ENCODE results near the gene PDCD2. TPM values are rescaled to one million over a fixed set of nuclear protein-coding genes. Genes with fewer than 3 reads are reported as not detected.

Gene PDCD2
- total RNA-seq, 5 donors from 2014 or later (not counting 1 experiment from before 2014, with no cell fraction given): 54.2 to 77.1 (median 68.1) TPM

- no peak for ATAC-seq (replicated peaks in 1 of 4)
- H3K27ac Mint-ChIP-seq: no peak overlapping the region
- H3K27me3 Mint-ChIP-seq: no peaks in the 10 kb centered on the region
- peaks cover 39% of the 10 kb centered on the region for H3K36me3 Mint-ChIP-seq
- ChIA-PET POLR2A (interaction anchor here in 1 of 2 donors (0.7 kb wide), 1 partner anchor 11 kb away, joined by 5 read pairs; the partner anchor contains the start of gene PDCD2), CTCF (interaction anchor here in 1 of 2 donors (1.2 kb wide), 1 partner anchor 11 kb away, joined by 6 read pairs; no protein-coding TSS in a partner anchor)
- H3K27ac ChIP-seq (ENCODE audit: low read length): no peak overlapping the region
- peaks cover 3 to 67% of the 10 kb centered on the region in 2 donors for H3K36me3 ChIP-seq (ENCODE audit: control insufficient read depth in 2 of 2, extremely low read depth in 1 of 2, insufficient read depth in 1 of 2, low read length in 1 of 2)
- no peak overlapping the region for H3K4me3 ChIP-seq (ENCODE audit: control insufficient read depth in 1 of 2, extremely low read depth in 1 of 2, low read length in 1 of 2)
- no peaks in the 10 kb centered on the region for H3K4me1 ChIP-seq (ENCODE audit: control insufficient read depth in 1 of 2, extremely low read depth in 1 of 2, insufficient read depth in 2 of 2, low read length in 2 of 2)
- no peaks in the 10 kb centered on the region for H3K27me3 ChIP-seq (replicated peaks in 1 of 2; ENCODE audit: control insufficient read depth in 2 of 2, extremely low read depth in 1 of 2, insufficient read depth in 2 of 2, low read length in 1 of 2)
- DNase-seq: no peak
- H3K4me3 Mint-ChIP-seq: no peak overlapping the region
- H3K9me3 ChIP-seq: no peaks in the 10 kb centered on the region
- H3K9me3 Mint-ChIP-seq: no peaks in the 10 kb centered on the region
- WGBS (ENCODE audit: insufficient coverage): 100% methylated on average over 1 of the region's 2 CpGs
- H3K4me1 Mint-ChIP-seq: no peaks in the 10 kb centered on the region
Measured at GRCh38 chr6:170572704-170573466, 11.6 kb downstream of the PDCD2 start.

GRCh38 chr6:170564936-170565530, 19.4 kb downstream of the PDCD2 start:
- Histone ChIP-seq H3K4me1 (ENCODE audit: control insufficient read depth in 1 of 2, extremely low read depth in 1 of 2, insufficient read depth in 2 of 2, low read length in 2 of 2) (no peaks in the 10 kb centered on the region), H3K36me3 (ENCODE audit: control insufficient read depth in 2 of 2, extremely low read depth in 1 of 2, insufficient read depth in 1 of 2, low read length in 1 of 2) (peaks cover 3 to 71% of the 10 kb centered on the region in 2 donors), H3K4me3 (ENCODE audit: control insufficient read depth in 1 of 2, extremely low read depth in 1 of 2, low read length in 1 of 2) (no peak overlapping the region), H3K9me3 (no peaks in the 10 kb centered on the region), H3K27me3 (replicated peaks in 1 of 2; ENCODE audit: control insufficient read depth in 2 of 2, extremely low read depth in 1 of 2, insufficient read depth in 2 of 2, low read length in 1 of 2) (no peaks in the 10 kb centered on the region), H3K27ac (ENCODE audit: low read length) (no peak overlapping the region)
- DNase-seq (no peak), ATAC-seq (replicated peaks in 1 of 4) (no peak)
- Mint-ChIP-seq H3K9me3 (no peaks in the 10 kb centered on the region), H3K27ac (no peak overlapping the region), H3K36me3 (peaks cover 46% of the 10 kb centered on the region), H3K27me3 (no peaks in the 10 kb centered on the region), H3K4me1 (peaks cover 19 to 27% (median 26%) of the 10 kb centered on the region in 3 donors), H3K4me3 (no peak overlapping the region)
- no CpG with 5 or more reads among the region's 8 CpGs for WGBS (ENCODE audit: insufficient coverage)
- ChIA-PET POLR2A (interaction anchor here in 1 of 2 donors (0.6 kb wide), 1 partner anchor 726 kb away, joined by 3 read pairs; no protein-coding TSS in a partner anchor), CTCF (interaction anchor here in 1 of 2 donors (0.8 kb wide), 1 partner anchor 13 kb away, joined by 4 read pairs; no protein-coding TSS in a partner anchor)

- H3K4me3 Mint-ChIP-seq: no peak overlapping the region
- H3K36me3 Mint-ChIP-seq: peaks cover 53% of the 10 kb centered on the region
- ATAC-seq (replicated peaks in 1 of 4): no peak
- no peak overlapping the region for H3K27ac Mint-ChIP-seq
- DNase-seq: no peak
- no peak overlapping the region for H3K4me3 ChIP-seq (ENCODE audit: control insufficient read depth in 1 of 2, extremely low read depth in 1 of 2, low read length in 1 of 2)
- H3K27me3 ChIP-seq (replicated peaks in 1 of 2; ENCODE audit: control insufficient read depth in 2 of 2, extremely low read depth in 1 of 2, insufficient read depth in 2 of 2, low read length in 1 of 2): no peaks in the 10 kb centered on the region
- no peaks in the 10 kb centered on the region for H3K27me3 Mint-ChIP-seq
- CTCF ChIA-PET: no interaction called here
- H3K4me1 Mint-ChIP-seq: peaks cover 41 to 55% (median 48%) of the 10 kb centered on the region in 3 donors
- peaks cover 5 to 69% of the 10 kb centered on the region in 2 donors for H3K36me3 ChIP-seq (ENCODE audit: control insufficient read depth in 2 of 2, extremely low read depth in 1 of 2, insufficient read depth in 1 of 2, low read length in 1 of 2)
- POLR2A ChIA-PET: no interaction called here
- no peaks in the 10 kb centered on the region for H3K9me3 ChIP-seq
- no peaks in the 10 kb centered on the region for H3K9me3 Mint-ChIP-seq
- H3K27ac ChIP-seq (ENCODE audit: low read length): no peak overlapping the region
- WGBS (ENCODE audit: insufficient coverage): 100% methylated on average over 2 of the region's 4 CpGs
- H3K4me1 ChIP-seq (ENCODE audit: control insufficient read depth in 1 of 2, extremely low read depth in 1 of 2, insufficient read depth in 2 of 2, low read length in 2 of 2): no peaks in the 10 kb centered on the region
Measured at GRCh38 chr6:170561555-170561954, 22.9 kb downstream of the PDCD2 start.

- Mint-ChIP-seq H3K36me3 (peaks cover 26% of the 10 kb centered on the region), H3K4me1 (peaks cover 32 to 34% (median 33%) of the 10 kb centered on the region in 3 donors), H3K27ac (no peak overlapping the region), H3K27me3 (no peaks in the 10 kb centered on the region), H3K4me3 (no peak overlapping the region), H3K9me3 (no peaks in the 10 kb centered on the region)
- DNase-seq (no peak), ATAC-seq (replicated peaks in 1 of 4) (no peak)
- Histone ChIP-seq H3K4me1 (ENCODE audit: control insufficient read depth in 1 of 2, extremely low read depth in 1 of 2, insufficient read depth in 2 of 2, low read length in 2 of 2) (peaks cover 23 to 25% of the 10 kb centered on the region in 2 experiments), H3K27ac (ENCODE audit: low read length) (no peak overlapping the region), H3K4me3 (ENCODE audit: control insufficient read depth in 1 of 2, extremely low read depth in 1 of 2, low read length in 1 of 2) (no peak overlapping the region), H3K27me3 (replicated peaks in 1 of 2; ENCODE audit: control insufficient read depth in 2 of 2, extremely low read depth in 1 of 2, insufficient read depth in 2 of 2, low read length in 1 of 2) (no peaks in the 10 kb centered on the region), H3K9me3 (no peaks in the 10 kb centered on the region), H3K36me3 (ENCODE audit: control insufficient read depth in 2 of 2, extremely low read depth in 1 of 2, insufficient read depth in 1 of 2, low read length in 1 of 2) (peaks cover 2 to 25% of the 10 kb centered on the region in 2 donors)
- CTCF ChIA-PET: no interaction called here
- WGBS (ENCODE audit: insufficient coverage): 61% methylated on average over 3 of the region's 3 CpGs
- POLR2A ChIA-PET: no interaction called here
Measured at GRCh38 chr6:170555305-170555704, 29.1 kb downstream of the PDCD2 start.

GRCh38 chr6:170554796-170555137, 29.7 kb downstream of the PDCD2 start:
- Histone ChIP-seq H3K4me3 (ENCODE audit: control insufficient read depth in 1 of 2, extremely low read depth in 1 of 2, low read length in 1 of 2) (peak overlapping the region; percentile 86 to 100), H3K9me3 (no peaks in the 10 kb centered on the region), H3K36me3 (ENCODE audit: control insufficient read depth in 2 of 2, extremely low read depth in 1 of 2, insufficient read depth in 1 of 2, low read length in 1 of 2) (peaks cover 2 to 22% of the 10 kb centered on the region in 2 donors), H3K27me3 (replicated peaks in 1 of 2; ENCODE audit: control insufficient read depth in 2 of 2, extremely low read depth in 1 of 2, insufficient read depth in 2 of 2, low read length in 1 of 2) (no peaks in the 10 kb centered on the region), H3K4me1 (ENCODE audit: control insufficient read depth in 1 of 2, extremely low read depth in 1 of 2, insufficient read depth in 2 of 2, low read length in 2 of 2) (peaks cover 23 to 25% of the 10 kb centered on the region in 2 experiments), H3K27ac (ENCODE audit: low read length) (peak overlapping the region; percentile 88)
- H3K36me3 Mint-ChIP-seq: peaks cover 25% of the 10 kb centered on the region
- no peak overlapping the region for H3K27ac Mint-ChIP-seq
- DNase-seq (peak in 4 of 35 experiments; percentile 0 to 8 (median 0)), ATAC-seq (replicated peaks in 1 of 4) (no peak)
- no peaks in the 10 kb centered on the region for H3K27me3 Mint-ChIP-seq
- H3K4me1 Mint-ChIP-seq: peaks cover 27 to 37% (median 36%) of the 10 kb centered on the region in 3 donors
- no peaks in the 10 kb centered on the region for H3K9me3 Mint-ChIP-seq
- H3K4me3 Mint-ChIP-seq: no peak overlapping the region
- ChIA-PET CTCF (no interaction called here), POLR2A (no interaction called here)
- WGBS (ENCODE audit: insufficient coverage): 0% methylated on average over 4 of the region's 7 CpGs

GRCh38 chr6:170554013-170554795, 30.2 kb downstream of the PDCD2 start, which contains the start of gene TBP:
TSS of gene TBP (plus strand) at chr6:170554369. CDS start at chr6:170557030, 2,661 bp downstream.
- Histone ChIP-seq H3K4me3 (ENCODE audit: control insufficient read depth in 1 of 2, extremely low read depth in 1 of 2, low read length in 1 of 2) (peak within 1 kb of the TSS; percentile 86 to 100), H3K27ac (ENCODE audit: low read length) (peak within 1 kb of the TSS; percentile 88), H3K9me3 (no peaks in the 10 kb centered on the region), H3K36me3 (ENCODE audit: control insufficient read depth in 2 of 2, extremely low read depth in 1 of 2, insufficient read depth in 1 of 2, low read length in 1 of 2) (peaks cover 2 to 25% of the 10 kb centered on the region in 2 donors), H3K4me1 (ENCODE audit: control insufficient read depth in 1 of 2, extremely low read depth in 1 of 2, insufficient read depth in 2 of 2, low read length in 2 of 2) (peaks cover 25% of the 10 kb centered on the region in 2 experiments), H3K27me3 (replicated peaks in 1 of 2; ENCODE audit: control insufficient read depth in 2 of 2, extremely low read depth in 1 of 2, insufficient read depth in 2 of 2, low read length in 1 of 2) (no peaks in the 10 kb centered on the region)
- Mint-ChIP-seq H3K27me3 (no peaks in the 10 kb centered on the region), H3K9me3 (no peaks in the 10 kb centered on the region), H3K36me3 (peaks cover 22% of the 10 kb centered on the region), H3K4me3 (no peak within 1 kb of the TSS), H3K4me1 (peaks cover 21 to 39% (median 38%) of the 10 kb centered on the region in 3 donors), H3K27ac (no peak within 1 kb of the TSS)
- POLR2A ChIA-PET: interaction anchor here (0.7 to 1.6 kb wide), 3 partner anchors 24 to 30 kb away, joined by 3 to 9 read pairs (median 3); partner anchors contain the start of gene PDCD2 (in 2 of the 2)
- 0% methylated on average over 46 of the region's 51 CpGs for WGBS (ENCODE audit: insufficient coverage)
- CTCF ChIA-PET: interaction anchor here in 1 of 2 donors (0.7 to 2.9 kb wide), 4 partner anchors 30 to 853 kb away, joined by 3 to 22 read pairs (median 4); partner anchors contain the start of genes C6orf120, DYNLT2, ERMARD and PDCD2
- peak; percentile 93 to 99 (median 98) for DNase-seq
- ATAC-seq (replicated peaks in 1 of 4): peak; percentile 92 to 96 (median 94)
